GM19328 (cell line): ENCODE results near the gene MATK.

Source experiments
- ATAC-seq: cut with Tn5 transposase; IDR thresholded peaks from one replicate; pipeline ENCODE4 v1.9.1; 2021; ENCODE audit warnings: mild to moderate bottlenecking, moderate library complexity; ENCODE audit not compliant: unreplicated experiment

Gene MATK

DNA sequence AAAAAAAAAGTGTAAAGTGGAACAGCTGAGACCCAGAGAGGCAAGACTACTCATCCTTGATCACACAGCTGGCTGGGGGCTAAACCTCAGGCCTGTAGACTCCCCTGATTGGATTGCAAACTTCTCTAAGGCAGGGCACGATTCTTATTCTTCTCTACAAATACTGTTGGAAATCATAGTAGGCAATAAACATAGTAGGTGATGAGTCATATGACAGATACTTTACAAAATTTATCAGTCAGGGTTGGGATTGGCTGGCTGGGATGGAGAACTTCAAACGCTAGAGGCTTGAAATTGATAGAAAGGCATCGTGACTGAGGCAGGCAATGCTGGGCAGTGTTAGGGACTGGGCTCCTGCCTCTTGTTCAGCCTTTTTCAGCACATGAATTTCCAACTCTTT is 5.9 kb upstream of the MATK start:
- no peak for ATAC-seq

DNA sequence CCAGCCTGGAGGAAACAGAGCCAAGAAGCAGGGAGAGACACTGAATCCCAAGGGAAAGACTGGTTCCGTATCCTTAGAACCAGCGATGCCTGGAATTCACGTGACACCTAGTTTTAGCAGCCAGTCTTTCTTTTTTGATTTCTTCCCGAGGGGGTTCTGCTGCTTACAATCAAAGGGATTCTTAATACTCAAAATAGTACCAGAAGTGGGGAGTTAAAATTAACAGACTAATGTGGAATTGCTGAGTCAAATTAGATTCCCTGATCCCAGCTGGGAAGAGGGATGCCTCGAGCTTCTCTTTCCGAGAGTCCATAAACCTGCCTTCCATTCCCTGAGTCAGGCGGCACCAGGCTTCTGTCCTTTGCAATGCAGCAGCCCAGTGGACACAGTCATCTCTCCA is 4.8 kb upstream of the MATK start:
- ATAC-seq, result no peak

DNA sequence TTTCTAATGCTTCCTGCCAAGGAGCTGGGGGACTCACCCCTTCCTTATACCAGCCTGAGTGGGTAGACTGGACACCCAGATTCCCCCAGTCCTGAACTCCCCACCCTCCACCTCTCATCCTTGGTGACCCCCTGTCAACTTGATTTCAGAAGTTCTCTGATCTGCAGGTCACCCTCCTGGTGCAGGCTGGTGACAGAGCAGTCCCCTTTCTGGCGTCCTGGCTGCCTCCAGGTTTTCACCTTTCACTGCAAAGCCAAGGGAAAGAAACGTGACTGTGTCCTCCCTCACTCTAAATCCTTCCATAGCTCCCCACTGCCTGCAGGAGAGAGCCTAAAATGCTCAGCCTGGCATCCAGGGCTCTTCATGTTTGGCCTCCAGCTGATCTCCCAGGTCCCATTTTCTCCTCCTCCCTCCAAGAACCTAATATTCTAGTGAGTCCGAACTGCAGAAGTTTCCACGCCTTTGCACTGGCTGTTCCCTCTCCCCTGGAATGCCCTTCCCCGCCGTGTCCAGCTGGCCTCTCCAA is 4.1 kb upstream of the MATK start:
- ATAC-seq, result no peak

DNA sequence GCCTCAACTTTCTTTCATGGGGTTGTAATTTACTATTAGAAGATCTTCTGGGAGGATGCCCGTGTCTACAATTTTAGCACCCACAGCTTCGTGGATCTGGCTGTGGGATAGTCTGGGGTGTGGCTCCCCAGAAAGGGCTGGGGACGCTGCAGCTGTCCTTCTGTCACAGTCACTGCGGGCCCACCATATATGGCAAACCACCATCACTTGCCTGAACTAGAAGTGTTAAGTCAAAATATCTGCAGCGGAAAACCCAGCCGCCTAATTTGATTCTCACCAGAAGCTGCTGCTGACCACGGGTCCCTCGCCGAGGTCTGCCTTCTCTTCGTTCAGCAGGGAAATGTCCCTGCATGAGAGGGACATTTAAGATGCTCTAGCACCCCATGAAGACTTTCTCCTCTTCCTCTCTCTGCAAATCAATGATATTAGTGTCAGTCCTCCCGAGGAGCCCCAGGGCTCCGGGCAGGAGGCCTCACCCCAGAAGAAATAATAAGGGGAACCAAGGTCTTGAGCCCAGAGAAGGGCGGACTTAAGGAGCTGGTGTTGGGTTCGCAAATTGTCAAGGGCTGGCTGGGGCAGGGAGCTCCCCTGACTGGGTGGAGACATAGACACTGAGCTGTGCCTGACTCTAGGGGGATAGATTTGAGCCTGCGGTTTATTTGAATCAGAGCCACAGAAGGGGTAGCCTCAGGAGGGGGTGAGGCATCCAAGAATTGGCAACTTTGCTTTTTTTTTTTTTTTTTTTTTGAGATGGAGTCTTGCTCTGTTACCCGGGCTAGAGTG is 3.0 kb upstream of the MATK start:
- no peak for ATAC-seq

DNA sequence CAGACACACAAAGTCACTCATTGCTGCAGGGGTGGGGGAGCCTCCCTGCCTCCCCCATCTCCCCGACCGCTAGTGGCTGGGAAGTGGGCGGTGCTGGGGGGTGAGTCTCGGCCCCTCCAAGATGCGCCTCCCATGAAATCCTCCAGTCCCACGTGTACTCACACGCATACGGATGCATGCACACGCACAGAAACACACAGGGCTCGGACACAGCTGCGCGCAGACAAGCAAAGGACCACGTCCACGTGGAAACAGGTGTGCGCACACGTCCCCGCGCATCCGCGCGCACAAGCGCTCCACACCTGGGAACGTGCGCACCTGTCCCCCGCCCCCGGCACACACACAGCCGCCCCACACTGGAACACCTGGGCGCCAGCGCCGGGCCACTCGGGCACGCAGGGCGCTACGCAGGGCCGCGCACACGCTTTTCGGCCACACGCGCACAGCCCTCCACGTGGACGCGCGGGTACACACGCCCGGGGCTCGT is 687 bp downstream of the MATK start:
- no peak for ATAC-seq

DNA sequence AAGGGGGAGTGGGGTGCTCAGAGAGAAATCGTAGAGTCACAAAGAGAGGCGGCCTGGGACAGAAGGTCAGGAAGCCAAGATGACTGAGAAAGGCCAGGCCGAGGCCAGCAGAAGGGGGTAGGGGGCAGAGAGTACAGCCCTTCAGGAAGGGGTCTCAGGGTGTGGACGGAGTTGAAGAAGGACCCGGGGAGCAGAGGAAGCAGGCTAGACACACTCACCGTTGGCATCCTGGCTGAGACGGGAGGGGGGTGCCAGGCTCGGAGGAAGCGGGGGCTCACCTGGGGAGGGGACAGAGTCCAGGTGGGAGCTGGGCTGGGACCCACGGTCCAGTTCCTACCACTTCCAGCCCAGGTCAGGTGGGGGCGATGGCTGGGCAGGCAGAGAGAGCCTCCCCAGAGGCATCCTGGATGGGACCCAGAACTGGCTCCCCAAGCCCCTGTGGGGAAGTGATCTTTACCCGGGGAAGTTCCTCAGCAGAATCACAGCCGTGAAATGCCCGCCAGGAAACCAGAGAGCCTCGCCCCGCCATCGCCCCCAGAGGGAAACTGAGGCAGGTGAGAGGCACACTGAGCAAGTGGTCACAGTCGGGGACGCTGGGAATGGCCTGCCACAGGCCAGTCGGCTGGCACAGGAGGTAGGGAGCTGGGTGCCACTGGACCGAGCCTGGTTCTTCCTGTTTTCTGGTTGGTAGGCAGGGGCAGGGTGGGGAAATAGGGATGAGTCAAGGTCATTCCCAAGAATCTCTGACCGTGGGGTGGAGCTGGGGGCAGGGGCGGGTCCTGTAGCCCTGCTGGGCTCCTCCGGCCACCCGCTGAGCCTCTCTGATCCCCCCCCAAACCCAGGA is 1.4 kb downstream of the MATK start:
- no peak for ATAC-seq

DNA sequence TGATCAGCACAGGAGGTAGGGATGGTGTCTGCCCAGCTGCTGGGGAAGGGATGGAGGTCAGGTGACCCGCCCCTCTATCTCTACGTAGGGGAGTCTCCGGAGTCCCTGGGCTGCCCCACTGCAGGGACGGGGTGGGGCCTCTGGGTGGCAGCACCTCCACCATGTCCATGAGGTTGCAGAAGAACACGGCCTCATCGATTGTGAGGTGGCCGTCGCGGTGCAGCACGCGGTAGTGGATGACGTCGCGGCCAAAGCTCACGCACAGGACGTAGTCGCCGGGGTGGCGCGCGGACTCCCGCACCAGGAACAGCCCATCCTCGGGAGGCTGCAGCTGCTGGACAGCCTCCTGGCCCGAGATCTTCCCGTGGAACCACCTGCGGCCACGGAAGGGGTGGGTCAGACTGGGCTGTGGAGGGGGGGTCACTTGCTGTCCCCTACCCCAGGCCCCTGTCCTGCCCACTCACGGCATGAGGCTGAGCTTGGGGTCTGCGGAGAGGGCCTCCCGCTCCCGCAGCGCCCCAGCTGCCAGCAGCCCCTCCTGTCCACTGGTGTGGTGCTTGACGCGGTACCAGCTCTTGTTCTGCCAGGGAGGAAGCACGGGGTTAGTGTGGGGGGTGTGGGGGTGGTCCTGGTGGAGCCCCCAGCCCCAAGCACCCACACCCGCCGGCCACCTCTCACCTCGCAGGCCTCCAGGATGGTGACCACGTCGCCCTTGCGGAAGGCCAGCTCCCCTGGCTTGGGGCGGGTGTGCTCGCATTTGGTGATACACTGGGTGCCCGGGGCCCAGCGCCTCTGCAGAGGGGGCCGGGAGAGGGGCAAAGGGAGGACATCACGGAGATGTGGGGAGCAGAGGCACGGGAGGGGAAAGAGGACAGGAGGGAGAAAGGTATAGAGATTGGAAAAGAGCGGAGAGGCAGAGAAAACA is 2.3 kb downstream of the MATK start:
- no peak for ATAC-seq

DNA sequence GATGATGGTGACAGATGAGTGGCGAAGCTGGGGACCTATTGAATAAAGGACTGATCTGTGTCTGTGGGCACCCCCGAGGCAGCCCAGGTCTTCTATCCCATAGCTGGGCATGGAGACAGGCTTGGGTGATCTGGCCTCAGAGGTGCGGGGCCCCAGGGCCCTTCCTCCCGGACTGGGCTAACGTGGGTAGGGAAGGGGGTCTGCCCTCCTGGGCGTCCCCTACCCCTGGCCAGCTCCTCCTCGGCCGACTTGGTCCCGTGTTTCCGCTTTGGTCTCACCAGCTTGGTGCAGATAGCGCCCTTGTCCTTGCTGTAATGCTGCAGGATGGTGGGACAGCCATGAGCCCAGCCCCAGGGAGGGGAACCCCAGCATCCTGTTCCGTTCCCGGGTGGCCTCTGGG is 3.3 kb downstream of the MATK start:
- ATAC-seq, result no peak

DNA sequence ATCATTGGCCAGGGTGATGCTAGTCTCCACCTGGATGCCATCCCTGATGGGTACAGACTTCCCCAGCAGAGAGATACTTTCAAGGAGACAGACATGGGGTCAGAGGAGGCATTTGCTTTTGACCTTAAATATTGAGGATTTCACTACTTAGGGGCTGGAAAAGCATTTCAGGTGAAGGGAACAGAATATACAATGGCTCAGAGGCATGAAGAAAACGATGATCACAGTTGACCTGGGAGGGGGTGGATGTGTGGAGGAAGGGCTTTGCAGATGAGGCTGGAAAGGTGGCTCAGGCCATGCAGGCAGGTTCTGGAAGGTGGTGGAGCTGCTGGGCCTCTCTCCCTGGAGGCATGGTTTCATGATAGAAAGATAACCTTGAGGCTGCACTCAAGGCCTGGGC is 3.9 kb downstream of the MATK start:
- ATAC-seq, result no peak

DNA sequence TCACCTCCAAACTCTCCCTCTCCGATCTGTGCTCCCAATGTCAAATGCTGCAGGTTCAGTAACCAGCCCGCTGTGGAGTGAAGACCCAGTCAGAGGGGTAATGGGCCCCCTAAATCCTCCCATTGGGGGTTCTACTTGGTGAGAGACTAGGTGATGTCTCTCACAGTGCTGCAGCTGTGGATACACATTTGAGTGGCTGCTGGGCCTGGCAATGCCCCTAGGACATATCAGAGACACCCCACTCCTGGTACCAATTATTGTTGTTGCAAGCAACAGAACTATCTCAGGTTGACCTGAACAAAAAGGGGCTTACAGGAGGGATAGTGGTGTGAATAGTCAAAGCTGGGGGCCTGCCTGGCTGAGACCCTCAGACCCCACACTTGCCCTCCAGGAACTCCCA is 4.6 kb downstream of the MATK start:
- ATAC-seq, result no peak

DNA sequence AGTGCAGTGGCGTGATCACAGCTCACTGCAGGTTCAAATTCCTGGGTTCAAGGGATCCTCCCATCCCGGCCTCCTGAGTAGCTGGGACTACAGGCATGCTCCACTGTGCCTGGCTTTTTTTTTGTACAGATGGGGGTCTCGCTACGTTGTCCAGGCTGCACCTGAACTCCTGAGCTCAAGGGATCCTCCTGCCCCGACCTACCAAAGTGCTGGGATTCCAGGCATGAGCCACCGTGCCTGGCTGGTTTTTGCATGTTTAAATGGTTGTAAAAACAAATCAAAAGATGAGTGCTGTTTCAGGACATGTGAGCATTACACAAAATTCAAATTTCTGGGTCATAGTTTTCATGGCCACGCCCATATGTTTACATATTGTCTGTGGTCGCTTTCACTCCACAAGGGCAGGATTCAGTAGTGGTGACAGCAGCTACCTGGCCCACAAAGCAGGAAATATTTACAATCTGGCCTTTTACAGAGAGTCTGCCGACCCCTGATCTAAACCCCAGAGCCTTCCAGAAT is 5.3 kb downstream of the MATK start:
- ATAC-seq, result no peak

DNA sequence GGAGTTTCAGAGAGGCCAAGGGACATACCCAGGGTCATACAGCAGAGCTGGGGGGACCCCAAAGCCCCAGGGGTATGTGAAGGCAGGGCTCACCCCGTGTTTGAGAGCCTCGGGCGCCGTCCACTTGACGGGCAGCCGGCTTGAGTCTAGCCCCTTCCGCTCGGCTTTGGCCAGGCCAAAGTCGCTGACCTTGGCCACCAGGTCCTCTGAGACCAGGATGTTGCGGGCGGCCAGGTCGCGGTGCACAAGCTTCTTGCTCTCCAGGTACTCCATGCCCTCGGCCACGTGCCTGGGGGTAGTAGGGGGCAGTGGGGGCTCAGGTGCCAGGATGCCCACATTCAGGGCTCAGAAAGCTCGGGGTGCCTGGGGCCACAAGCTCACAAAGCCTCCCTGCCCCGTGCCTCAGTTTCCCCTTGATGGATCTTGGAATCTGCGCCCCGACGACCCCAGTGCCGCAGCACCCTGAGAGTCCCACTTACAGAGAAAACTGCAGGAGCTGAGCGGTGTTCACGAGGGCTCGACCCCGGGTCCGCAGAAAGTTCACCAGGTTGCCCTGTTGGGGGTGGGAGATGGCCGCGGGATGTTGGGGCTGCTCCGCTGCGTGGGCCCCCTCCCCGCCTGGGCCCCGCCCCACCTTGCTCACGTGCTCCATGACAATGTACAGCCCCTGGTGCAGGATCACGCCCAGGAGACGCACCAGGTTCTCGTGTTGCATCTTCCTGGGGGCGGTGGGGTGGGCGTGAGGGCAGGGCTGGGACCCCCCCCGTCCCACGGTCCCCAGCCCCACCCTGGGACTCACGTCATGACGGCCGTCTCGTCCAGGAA is 7.1 kb downstream of the MATK start:
- ATAC-seq, result no peak

DNA sequence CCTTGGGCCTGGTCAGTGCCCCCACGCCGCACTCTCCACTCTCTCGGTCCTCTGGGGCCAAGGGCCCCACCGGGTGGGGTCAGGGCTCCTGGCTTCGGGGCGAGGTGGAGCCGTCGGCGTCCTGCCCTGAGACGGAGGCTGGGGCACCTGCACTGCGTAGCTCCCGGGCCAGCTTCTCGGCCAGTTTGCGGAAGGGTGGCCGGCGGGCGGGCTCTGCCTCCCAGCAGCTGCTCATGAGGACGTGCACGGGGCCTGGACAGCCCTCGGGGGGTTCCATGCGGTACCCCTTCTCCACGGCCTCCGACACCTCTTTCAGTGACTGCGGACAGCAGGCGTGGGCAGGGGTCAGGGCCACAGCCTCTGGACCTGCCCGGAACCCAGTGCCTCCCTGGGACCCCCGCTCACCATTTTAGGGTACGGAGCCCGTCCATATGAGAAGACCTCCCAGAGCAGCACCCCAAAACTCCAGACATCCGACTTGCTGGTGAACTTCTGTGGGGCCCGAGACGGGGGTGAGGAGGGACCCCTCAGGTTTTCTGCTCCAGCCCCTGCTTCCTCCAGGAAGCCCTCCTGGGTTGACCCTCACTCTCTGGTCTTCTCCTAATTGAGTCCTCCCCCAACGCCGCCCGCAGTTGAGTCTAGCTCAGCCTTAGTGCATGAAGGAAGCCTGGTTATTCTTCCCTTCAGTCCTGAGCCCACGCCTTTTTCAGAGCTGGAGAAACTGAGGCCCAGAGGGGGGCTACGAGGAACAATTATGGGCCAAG is 7.9 kb downstream of the MATK start:
- no peak for ATAC-seq

DNA sequence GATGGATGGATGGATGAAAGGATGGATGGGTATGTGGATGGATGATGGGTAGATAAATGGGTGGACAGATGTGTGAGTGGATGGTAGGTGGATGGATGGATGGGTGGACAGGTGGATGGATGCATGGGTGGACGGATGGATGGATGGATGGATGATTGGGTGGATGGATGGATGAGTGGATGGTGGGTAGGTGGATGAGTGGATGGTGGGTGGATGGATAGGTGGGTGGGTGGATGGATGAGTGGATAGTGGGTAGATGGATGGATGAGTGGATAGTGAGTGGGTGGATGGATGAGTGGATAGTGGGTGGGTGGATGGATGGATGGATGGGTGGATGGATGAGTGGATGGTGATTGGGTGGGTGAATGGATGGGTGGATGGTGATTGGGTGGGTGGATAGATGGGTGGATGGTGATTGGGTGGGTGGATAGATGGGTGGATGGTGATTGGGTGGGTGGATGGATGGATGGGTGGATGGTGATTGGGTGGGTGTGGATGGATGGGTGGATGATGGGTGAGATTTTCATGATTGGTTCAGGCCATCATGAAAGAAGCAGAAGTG is 9.6 kb downstream of the MATK start:
- no peak for ATAC-seq

DNA sequence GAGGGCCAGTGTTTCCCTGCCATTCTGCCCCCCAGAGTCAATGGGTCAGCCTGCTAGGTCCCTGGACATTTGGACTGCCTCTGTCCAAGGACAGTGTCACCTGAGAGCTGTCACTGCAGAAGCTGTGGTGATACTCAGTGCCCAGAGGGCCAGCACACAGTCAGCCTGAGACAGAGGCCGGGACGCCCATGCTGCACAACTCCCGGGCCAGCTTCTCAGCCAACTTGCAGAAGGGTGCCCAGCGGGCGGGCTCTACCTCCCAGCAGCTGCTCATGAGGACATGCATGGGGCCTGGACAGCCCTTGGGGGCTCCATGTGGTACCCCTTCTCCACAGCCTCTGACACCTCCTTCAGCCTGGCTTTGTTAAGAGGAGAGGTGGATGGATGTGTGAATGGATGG is 10.3 kb downstream of the MATK start:
- no peak for ATAC-seq

DNA sequence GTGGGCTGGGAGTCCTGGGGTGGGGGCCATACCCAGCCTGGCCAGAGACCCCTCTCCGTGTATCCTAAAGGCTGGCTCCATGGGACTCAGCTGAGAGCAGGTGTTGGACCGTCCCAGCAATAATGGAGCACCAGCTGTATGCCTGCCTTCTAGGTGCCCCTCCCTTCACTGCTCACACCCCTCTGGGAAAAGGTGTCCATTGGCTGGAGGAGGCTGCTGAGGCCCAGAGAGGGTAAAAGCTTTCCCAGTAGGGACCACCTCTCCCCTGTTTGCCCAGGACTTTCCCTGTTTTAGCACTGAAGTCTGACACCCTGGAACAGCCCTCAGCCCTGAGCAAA is 10.8 kb downstream of the MATK start:
- no peak for ATAC-seq

DNA sequence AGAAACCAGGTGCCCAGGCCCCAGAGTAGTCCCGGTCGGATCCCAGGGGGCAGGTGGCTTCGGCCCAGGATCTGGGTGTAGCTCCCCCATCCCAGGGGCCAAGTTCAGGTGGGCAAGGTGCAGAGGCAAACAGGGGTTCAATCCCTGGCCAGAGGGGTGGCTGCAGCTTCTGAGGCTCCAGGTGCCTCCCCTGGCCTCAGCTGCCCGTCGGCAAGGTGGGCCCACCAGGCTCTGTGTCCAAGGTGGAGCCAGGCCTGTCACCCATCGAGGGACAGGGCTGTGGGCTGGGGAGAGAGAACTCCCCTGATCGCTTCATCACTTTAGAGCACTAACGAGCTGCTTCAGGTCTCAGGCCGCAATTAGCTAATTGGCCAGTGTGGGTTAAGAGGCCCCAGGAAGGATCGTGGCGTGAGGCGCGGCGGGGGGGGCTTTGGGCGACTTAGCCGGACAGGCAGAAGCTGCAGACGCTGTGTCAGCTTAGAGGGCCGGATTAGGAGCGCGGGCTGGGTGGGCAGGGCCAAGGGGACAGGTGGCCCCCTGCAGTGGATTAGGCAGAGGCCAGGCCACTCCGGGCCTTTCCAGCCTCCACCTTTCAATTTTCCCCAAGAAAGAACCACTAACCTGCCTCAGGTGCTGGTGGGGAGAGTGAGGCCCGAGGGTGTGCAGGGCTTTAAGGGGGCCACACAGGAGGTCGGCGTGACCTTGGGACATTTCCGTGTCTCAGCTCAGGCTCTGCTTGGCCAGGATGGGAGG is 11.4 kb downstream of the MATK start:
- ATAC-seq, result no peak

DNA sequence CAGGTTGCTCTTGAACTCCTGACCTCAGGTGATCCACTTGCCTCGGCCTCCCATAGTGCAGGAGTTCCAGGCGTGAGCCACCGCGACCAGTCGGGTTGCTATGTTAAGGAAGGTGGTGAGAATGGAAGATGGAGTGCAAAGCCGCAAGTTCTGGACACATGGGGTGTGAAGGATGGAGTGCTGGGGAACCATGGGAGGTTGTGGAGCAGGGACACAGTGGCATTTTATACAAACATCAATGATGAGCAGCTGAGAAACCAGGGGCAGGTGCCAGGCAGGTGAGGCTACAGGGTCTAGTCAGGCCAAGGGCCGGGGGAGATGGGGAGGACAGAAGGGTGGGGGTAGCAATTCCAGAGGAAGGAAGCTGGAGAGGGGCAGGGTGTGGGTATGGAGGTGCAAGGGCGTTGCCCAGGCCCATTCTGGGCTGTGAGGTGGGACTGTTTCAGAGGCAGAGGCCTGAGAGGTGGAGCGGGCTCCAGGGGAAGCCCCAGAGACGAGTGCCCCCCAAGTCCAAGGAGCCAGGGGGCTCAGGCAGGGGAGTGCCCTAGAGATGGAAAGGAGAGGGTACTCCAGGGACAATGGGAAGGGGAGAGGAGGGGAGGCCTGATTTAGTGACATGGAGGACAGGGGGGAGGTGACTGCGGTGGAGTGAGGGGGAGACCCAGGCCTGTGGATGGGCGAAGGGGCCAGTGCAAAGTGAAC is 12.2 kb downstream of the MATK start:
- ATAC-seq, result no peak
